ENCODE measurements around the gene CNKSR3.

Gene CNKSR3

DNA sequence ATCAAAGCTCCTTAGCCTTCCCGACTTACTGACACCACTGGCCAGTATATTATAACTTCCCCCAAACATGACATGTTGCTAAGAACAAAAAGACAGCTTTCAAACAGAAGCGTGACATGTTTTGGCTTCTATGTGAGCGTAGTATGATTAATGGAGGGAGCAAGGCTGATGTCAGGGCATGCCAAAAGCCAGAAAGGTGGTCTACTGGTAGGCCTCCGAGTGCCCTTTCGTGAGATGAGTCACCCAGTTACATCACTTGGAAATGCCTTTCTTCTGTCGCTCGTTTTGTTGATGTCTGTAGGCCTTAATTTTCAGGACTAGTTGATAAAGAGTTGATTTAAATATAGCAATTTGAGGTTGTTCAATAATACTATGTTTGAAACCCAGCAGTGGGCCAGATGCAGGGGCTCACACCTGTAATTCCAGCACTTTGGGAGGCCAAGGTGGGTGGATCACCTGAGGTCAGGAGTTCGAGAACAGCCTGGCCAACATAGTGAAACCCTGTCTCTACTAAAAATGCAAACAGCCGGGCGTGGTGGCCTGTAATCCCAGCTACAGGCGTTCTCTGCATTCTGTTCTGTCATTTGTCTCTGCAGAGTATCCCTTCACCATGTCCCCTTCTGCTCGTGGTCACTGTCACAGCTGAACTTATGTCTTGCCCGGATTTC is 53.3 kb downstream of the CNKSR3 start:
- DNase-seq = no peak
- no peak for TF ChIP-seq POLR2A (IDR thresholded peaks at IDR 0.05; ENCODE audit: low read length)
- TF ChIP-seq GATA1 (IDR thresholded peaks at IDR 0.05; ENCODE audit: low read depth, low read length) = no peak

DNA sequence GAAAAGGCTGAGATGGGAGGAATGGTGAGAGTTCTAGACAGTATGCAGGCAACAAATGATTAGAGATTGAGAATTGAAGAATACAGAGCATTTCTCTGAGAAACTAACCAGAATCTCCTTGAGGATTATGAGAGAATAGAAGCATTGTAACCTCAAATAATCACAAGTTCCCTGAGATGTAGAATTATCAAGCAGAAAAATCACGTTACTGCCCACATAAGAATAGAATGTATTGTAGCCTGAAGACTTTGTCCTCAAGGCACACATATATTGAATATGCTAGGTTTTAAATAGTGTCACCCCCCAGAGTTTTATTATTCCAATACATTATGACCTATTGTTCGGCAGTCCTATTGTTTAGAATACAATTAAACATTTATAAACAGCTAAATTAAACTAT is 57.2 kb downstream of the CNKSR3 start:
- TF ChIP-seq GATA1 (IDR thresholded peaks at IDR 0.05; ENCODE audit: low read depth, low read length) = no peak
- TF ChIP-seq POLR2A (IDR thresholded peaks at IDR 0.05; ENCODE audit: low read length) = no peak
- no peak for DNase-seq

DNA sequence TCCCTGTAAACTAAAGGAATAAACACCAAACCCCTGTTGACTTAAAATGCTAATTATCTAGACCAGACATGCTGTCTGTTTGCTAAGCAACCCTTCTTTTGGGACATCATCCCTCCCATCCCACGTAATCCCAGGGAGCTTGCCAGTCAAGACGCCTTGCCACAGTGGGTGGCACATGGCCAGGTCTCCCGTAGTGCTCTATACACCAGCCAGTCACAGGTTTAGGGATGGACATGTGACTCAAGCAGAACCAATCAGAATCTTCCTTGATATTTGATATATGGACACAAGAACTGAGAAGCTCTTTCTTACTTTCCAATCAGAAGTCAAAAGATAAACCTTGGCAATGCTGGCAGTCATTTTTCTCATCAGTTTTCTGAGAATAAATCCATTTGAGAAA is 60.0 kb downstream of the CNKSR3 start:
- TF ChIP-seq POLR2A (IDR thresholded peaks at IDR 0.05; ENCODE audit: low read length) = no peak
- TF ChIP-seq GATA1 (IDR thresholded peaks at IDR 0.05; ENCODE audit: low read depth, low read length) = no peak
- no peak for DNase-seq

DNA sequence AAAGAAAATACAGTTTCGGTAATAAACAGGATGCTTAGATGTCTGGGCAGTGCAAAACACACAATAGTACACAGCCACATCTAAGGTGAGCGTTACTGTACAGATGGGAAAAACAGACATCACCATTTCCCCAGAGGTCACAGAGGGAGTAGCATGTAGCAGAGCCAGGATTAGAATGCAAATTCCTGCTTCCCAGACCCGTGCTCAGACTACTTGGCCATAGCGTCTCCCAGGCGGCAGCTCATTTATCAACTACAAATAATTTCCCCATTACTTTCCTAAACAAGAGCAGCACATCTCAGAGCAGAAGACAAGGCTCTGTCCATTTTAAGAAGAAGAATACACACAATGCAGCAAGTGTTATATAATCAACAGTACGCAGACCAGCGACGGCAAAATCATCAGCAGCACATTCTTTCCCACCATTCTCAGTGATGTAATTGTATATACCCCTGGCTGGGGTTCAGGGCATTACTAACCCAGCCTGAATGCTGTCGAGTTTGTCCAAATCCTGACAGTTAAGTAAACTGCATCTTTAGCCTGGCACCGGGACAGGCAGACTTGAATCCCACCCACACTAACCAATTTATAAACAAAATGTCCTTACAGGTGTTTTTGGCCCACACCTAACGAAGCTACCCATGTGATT is 61.9 kb downstream of the CNKSR3 start:
- TF ChIP-seq GATA1 (IDR thresholded peaks at IDR 0.05; ENCODE audit: low read depth, low read length) (no peak), POLR2A (IDR thresholded peaks at IDR 0.05; ENCODE audit: low read length) (no peak)
- DNase-seq = no peak

DNA sequence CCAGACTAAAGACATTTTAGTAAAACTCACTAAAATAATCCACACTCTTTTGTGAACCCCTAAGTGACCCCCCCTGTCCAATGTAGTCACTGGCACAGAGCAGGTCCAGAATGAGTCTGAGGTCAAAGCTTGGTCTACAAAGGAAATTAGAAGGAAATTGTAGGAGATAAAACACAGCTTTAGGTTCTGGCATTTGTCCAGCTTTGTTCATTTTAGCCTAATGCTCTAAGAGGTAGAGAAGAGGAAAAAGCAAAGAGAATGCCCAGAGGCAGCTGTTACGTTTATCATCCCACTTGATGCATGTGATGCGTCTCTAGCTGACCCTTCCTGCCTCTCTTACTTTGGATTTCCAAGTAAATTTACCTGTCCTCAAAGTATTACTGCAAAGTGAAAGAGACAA is 62.5 kb downstream of the CNKSR3 start:
- TF ChIP-seq GATA1 (IDR thresholded peaks at IDR 0.05; ENCODE audit: low read depth, low read length) (no peak), POLR2A (IDR thresholded peaks at IDR 0.05; ENCODE audit: low read length) (no peak)
- no peak for DNase-seq

DNA sequence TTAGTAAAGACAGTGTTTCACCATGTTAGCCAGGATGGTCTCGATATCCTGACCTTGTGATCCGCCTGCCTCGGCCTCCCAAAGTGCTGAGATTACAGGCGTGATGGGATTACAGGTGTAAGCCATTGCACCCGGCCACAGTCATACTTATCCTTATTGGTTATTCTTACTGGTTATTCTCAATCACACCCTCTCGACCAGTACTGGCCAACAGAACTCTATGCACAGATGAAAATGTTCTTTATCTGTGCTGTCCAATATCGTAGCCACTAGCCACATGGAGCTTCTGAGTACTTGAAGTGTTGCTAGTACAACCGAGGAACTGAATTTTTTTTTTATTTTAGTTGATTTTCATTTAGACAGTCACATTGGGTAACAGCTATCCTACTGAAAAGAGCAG is 63.5 kb downstream of the CNKSR3 start:
- DNase-seq = no peak
- TF ChIP-seq GATA1 (IDR thresholded peaks at IDR 0.05; ENCODE audit: low read depth, low read length) = no peak
- no peak for TF ChIP-seq POLR2A (IDR thresholded peaks at IDR 0.05; ENCODE audit: low read length)

DNA sequence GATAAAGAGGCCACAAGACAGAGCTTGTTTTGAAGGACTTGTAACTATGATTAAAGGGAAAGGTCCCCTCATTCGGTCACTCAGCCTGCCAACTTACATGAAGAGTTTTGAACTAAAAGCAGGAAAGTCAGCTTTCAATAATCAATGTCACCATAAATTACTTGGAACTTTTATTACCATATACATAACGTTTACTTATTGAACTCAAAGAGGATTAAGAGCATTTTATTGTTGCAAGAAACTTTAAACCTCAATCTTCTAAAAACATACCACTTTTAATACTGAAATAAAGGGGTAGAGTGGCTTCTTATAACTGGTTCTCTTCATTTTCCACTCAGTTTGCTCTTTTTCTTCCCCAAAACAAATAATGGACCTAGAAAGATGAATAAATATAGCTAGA is 65.1 kb downstream of the CNKSR3 start:
- no peak for TF ChIP-seq GATA1 (IDR thresholded peaks at IDR 0.05; ENCODE audit: low read depth, low read length)
- no peak for TF ChIP-seq POLR2A (IDR thresholded peaks at IDR 0.05; ENCODE audit: low read length)
- no peak for DNase-seq

DNA sequence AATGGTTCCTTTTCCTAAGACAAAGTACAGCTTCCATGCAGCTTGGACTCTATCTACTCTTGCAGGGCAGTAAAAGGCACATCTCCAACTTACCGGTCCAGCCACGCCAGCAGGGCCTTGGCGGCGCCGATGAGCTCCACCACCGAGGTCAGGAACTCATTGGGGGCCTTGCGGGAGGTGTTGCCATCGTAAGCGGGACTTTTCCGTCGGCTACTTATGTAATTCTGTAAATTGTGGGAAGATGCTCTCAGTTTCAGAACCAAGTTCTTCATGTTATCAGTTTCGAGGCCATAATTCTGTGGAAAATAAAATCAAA is 68.5 kb downstream of the CNKSR3 start:
- TF ChIP-seq POLR2A (IDR thresholded peaks at IDR 0.05; ENCODE audit: low read length) (no peak), GATA1 (IDR thresholded peaks at IDR 0.05; ENCODE audit: low read depth, low read length) (no peak)
- DNase-seq = no peak

DNA sequence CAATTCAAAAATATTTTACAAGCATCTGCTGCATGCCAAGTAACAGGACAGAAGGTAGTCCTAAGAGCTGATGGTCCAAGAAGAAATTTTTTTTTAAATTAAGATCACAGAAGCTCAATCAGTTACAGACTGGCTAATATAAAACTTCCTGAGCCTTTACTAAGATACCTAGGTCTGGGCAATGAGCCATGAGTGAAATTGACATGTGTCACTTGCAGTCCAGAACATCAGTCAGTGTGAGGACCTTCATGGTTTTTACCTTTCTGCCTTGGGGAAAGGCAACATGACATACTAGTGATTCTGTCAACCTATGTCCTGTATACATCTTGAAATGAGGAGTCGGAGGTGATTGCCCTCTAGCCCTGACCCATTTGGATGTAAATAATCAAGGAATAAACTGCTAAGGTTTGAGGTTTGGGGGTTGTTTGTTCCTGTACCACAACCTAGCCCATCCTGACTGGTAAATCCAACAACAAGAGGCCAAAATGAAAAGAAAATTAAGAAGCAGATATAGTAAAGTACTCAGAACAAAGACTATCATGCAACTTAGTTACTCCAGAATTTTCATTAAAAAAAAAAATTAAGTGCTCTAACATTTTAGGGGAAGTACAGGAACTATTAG is 70.0 kb downstream of the CNKSR3 start:
- no peak for DNase-seq
- TF ChIP-seq POLR2A (IDR thresholded peaks at IDR 0.05; ENCODE audit: low read length) = no peak
- no peak for TF ChIP-seq GATA1 (IDR thresholded peaks at IDR 0.05; ENCODE audit: low read depth, low read length)

DNA sequence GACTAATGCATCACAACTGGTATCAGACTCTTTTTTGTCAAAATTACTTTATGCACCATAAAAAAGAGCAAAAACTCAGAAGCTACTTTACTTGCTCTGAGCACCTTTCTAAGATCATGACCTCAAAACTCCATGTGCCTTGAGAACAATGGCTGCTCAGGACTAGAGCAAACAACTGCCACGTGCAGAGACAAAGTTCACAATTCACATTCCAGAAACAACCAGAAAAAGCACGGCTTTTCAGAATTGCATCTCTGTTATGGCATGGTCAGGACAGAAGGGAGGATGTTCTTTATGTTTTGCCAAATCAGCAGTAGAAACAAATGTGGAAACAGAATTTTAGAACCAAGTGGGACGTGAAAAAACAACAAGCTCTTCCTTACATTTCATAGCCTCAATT is 70.5 kb downstream of the CNKSR3 start:
- no peak for TF ChIP-seq GATA1 (IDR thresholded peaks at IDR 0.05; ENCODE audit: low read depth, low read length)
- TF ChIP-seq POLR2A (IDR thresholded peaks at IDR 0.05; ENCODE audit: low read length) = no peak
- no peak for DNase-seq

DNA sequence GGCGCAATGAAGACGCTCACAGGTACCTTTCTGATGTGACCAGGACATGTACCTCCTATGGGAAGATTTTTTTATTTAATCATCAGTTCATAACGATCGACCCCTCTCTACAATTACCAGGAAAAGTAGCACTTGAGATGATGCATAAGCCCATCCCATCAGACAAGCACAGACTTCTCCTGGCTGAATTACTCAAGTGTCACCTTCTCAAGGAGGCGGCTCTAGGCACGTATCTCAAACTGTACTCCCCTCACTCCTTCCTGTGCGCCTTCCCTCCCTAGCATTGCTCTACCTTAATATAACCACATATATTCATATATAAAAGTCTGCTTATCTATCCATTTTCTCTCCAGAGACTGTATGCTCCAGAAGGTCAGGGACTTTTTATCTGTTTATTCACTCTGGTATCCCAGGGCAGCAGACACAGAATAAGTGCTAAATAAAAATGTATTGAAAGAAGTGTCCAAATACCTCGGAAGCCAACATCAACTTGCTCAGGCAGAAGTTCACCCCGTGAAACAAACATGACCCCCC is 71.5 kb downstream of the CNKSR3 start:
- TF ChIP-seq GATA1 (IDR thresholded peaks at IDR 0.05; ENCODE audit: low read depth, low read length) (no peak), POLR2A (IDR thresholded peaks at IDR 0.05; ENCODE audit: low read length) (no peak)
- no peak for DNase-seq

DNA sequence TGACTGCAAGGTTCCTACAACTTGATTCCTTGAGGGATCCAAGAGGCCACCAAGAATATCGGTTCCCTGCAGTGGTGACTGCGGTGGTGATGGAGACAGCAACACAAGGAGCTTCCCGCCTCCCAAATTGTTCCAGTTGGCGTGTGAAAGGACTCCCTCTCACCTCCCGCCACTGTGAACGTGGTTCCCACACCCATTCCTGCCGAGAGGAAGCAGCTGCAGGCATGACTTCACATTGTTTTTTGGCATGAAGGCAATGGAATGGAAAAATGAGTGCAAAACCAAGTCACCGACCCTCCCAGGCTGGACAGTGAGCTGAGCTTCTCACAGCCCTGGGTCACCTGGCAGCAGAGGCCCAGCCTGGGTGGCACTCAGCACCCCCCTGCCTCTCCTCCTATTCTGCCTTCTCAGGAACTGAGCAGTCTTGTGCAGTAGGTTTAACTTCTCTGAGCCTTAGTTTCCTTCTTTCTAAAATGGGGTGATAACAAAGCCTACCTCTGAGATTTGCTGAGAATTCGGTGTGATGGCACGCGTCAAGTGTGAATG is 75.0 kb downstream of the CNKSR3 start:
- DNase-seq = no peak

DNA sequence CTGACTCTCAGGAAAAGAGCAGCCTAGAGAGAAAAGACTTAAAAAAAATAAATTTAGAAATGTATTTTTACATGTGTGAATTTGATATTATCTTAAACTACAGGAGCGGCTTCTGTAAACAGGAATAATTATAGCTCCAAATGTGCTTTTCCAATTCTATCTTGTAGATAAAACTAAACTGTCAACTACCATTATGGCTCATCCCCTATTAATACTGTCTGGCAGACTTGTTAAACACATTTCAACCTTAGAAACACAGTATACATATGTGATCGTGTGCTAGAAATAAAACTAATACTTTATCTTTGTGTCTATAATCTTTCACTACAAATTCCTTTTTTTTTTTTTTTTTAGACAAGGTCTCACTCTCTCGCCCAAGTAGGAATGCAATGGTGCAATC is 75.8 kb downstream of the CNKSR3 start:
- no peak for DNase-seq
- TF ChIP-seq GATA1 (IDR thresholded peaks at IDR 0.05; ENCODE audit: low read depth, low read length) = no peak
- TF ChIP-seq POLR2A (IDR thresholded peaks at IDR 0.05; ENCODE audit: low read length) = no peak

More for the DNA sequence above, 75.0 kb downstream of the CNKSR3 start:
- no peak for TF ChIP-seq POLR2A (IDR thresholded peaks at IDR 0.05; ENCODE audit: low read length)
- no peak for TF ChIP-seq GATA1 (IDR thresholded peaks at IDR 0.05; ENCODE audit: low read depth, low read length)

DNA sequence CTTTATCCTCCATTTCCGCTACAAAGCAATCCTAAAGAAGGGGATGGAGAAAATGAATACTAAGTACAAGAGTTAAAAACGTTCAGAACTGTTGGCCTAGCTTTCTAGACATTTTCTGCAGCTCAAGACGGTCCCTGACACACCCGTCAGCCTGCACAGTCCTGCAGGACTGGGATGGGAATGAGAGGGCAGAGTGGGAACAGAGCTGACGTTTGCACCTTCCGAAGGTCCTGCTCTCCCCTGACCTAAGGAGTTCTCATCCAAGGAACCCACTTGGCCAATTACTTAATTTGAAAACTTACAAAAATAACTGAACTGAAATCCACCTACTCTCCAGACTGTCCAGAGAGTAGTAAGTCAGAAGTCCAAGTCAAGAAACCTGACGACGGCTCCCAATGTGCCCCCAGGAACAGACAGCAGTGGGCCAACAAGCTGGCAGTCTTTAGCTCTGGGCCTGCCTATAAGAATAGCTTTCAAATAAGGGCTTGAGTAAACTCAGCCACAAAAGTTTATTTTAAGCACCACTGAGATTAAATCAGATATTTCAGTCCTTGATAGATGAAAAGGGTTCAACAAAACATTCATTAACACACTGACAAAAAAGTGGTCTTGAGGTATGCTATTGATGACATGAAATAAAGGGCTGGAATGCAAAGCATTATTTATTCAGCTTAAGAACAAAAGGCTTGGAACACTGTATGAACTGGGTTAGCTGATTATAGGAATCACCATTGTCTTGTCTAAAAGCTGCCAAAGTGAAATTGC is 76.8 kb downstream of the CNKSR3 start:
- TF ChIP-seq POLR2A (IDR thresholded peaks at IDR 0.05; ENCODE audit: low read length) = no peak
- TF ChIP-seq GATA1 (IDR thresholded peaks at IDR 0.05; ENCODE audit: low read depth, low read length) = no peak
- no peak for DNase-seq

All from erythroblast (primary cell).